HPDE6-E6E7 (cell line): ENCODE data around the gene VEZF1.

ENCODE experiments used
- DNase-seq: peaks from one replicate; pipeline ENCODE4 v3.0.0; 2011; ENCODE audit warnings: missing footprints; ENCODE audit errors: extremely low spot score

The VEZF1 gene

GRCh38 chr17:57953219-57953618 is 34.8 kb downstream of the VEZF1 start:
- DNase-seq, result no peak

GRCh38 chr17:57949649-57950048 is 38.4 kb downstream of the VEZF1 start:
- no peak for DNase-seq

DNA sequence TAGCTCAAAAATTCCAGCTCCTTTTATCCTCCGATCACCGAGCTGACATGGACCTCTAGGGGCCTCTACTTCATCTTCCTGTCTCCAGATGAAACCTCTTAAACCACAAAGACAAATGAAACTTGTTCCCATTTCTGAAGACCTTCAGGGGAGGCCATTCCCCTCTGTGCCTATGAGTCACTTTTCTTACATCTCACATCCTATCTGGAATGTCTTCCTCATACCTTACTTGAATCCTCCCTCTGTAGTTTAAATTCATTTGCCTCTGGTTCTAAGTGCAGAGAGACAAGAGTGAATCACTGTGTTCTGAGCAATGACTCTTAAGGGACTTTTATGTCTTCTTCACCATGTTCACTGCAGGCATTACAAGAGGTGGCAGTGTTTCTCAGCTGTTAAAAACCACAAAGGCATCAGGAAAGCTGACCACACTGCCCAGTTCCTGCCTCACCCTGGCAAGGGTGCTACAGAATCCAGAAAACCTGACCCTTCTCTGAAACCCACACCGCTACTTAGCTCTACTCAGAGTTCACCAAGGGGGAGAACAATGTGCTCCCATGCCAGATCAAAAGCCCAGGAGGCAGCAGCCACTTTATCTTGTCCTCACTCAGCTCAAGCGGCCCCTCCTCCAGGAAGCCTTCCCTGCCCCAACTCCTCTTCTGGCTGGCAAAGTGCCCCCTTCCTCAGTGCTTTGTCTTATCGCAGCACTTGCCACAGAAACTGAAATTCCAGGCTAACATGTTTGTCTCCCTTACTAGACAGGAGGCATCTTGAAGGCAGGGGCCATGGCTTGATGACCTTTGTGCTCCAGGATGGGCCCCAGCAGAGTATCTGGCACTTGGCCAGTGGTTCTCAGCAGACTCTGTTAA is 39.3 kb downstream of the VEZF1 start:
- peak; percentile 96 for DNase-seq

DNA sequence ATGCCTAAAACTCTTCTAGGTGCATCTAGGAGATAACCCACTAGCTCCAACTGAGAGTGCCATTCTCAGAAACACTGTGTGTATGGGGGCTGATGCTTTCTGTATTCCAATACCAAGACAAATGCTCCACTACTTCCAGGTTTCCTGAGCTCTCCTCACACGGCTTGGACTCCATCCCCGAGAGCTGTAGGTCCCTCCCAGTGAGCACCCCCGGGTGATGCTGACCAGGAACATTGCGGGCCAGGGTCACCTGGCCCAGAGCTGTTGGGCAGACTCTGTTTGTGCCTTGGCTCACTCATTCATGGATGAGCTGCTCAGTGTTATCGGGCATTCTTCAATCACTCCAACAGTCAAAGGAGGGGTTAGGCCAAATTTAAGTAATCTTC is 39.9 kb downstream of the VEZF1 start:
- DNase-seq, result no peak

DNA sequence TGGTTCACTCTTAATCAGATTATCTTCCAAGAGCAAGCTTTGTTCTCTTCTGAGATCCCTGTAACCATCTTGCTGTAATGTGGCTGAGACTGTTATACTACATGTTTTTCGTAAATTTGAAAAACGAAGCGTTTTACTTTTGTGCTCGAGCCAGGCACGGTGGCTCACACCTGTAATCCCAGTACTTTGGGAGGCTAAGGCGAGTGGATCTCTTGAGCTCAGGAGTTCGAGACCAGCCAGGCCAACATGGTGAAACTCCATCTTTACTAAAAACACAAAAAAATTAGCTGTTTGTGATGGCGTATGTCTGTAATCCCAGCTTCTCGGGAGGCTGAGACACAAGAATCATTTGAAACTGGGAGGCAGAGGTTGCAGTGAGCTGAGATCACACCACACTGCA is 40.7 kb downstream of the VEZF1 start:
- no peak for DNase-seq

DNA sequence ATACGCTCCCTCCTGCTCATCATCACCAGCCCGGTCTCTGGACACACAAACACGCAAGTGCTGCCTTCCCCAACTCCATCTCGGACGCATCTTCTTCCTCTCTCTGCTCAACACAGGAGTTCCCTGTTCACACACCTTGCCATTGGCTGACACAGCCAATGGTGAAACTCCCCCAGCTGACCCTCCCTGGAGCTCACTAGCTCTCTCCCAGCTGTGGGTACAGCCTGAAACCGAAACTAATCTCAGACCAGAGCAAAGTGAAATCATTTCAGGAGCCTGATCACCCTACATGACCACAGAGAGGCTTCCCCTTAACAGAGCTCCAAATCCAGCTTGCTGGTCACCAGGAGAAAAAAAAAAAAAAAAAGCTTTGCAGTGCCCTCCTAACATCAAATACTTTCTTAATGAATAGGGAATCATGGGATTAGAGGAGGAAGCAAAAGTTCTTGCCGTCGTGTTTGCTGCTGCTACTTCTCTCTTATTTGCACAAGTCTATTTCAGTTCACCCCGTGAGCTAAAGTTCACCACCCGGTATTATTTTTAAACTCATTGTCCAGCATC is 41.2 kb downstream of the VEZF1 start:
- peak; percentile 89 for DNase-seq

DNA sequence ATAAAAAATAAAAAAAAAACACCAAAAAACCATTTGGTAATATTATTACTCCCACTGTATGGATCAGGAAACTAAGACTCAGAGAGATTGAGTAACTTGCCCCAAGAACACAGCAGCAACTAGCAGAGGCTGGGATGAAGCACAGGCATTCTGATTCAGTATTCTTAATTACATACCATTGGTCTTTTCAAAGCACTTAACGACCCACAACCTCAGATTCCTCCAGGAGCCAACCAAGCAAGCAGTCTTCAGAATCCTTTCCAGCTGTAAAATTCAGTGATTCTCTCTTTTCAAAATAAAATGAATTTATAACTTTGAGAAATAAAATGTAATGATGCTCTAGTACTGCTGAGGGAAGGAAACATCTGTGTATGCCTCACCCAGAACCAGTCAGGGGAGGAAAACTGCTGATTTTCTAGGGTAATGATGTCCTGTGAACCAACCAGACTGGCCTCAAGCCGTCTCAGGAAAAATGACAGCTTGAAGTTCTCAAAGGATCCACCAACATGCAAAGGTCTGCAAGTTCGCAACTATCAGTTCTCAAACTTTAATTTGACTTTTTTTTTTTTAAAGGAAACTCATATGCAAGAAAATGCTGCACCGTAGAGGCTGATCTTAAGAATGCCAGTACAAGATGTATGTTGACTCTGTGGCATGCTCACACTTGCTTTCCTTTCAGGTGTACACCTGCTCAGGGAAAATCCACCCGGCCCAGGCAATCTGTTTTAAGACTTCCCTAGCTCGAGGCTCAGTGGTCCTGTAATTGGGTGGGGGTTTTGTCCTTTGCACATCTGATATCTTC is 41.9 kb downstream of the VEZF1 start:
- DNase-seq, result peak; percentile 71

GRCh38 chr17:57944908-57945307 is 43.1 kb downstream of the VEZF1 start:
- DNase-seq, result no peak

DNA sequence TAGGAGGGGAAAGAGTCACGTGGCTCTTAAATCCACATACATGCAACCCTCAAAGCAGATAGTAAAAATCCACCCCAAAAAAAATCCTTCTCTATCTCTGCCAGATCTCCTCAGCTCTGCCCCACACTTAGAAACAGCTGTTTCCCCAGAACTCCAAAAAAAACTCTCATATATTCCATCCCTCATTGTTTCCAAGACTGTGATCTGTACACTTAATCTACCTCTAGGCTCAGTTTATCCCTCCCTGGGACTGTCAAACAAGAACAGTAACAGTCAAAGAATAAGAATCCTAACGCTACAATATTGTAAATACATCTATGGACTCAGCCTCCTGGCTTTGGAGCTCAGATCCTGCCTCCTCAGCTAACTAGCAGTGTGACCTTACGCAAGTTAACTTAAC is 44.4 kb downstream of the VEZF1 start:
- no peak for DNase-seq

- no peak for DNase-seq
Observed at GRCh38 chr17:57943140-57943539, 44.9 kb downstream of the VEZF1 start.

DNA sequence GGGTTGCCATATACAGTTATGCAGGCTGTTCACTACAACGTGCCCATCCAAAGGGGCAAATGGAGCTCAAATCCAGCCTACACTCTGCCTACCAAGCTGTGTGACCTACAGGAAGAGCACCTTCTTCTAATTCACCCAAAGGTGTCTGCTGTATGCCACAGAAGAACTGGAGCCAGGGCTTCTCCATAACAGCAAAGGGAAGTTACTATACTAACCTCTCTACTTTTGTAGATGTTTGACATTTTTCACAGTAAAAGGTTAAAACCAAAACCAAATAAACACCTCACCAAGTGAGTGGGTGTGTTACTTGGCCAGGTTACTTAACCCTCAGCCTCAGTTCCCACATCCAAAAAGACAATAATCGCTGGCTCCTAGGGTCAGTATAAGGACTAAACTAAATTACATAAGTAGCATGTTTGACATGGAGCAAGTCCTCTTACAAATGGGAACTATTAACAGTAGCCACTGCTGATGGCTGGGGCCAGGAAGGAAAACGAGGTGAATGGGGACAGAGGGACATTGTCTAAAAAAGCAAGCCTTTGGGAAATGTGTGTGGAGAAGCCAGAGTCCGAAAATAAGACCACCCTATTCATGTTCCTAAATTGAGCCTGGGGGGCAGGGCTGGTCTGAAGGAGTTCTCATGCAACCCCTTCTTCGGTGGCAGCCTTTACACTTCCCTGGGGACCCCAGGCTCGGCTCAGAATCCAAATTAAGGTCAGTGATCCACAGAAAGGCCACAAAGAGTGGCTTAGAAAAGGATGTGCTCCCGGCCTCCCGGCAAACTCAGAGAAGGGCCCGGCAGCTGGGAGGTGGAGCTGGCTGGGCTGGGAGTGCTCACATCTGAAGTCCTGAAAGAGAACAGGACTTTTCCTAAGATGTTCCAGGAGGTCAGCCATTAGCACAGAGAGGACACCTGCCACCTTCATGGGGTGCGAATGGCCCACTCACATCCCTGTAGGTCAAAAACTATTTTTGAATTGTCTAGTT is 46.4 kb downstream of the VEZF1 start:
- no peak for DNase-seq

- DNase-seq, result no peak
Observed at GRCh38 chr17:57940653-57941329, 47.3 kb downstream of the VEZF1 start.

DNA sequence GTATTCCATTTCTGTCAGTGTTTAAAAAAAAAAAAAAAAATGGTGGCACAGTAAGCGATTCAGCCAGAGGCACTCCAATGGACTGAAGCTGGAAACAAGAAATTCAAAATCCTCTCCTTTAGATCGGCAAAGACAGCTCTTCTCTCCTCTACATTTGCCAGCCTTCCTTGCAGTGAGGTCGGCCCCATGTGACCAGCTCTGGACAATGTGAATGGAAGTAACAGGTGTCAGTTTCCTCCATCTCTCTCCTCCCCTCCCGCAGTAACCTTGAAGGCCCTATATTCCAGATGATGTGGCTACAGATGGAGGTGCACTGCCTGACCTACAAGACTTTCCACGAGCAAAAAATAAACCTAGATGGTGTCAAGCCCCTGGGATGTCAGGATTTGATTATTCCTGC is 47.8 kb downstream of the VEZF1 start:
- DNase-seq, result no peak

DNA sequence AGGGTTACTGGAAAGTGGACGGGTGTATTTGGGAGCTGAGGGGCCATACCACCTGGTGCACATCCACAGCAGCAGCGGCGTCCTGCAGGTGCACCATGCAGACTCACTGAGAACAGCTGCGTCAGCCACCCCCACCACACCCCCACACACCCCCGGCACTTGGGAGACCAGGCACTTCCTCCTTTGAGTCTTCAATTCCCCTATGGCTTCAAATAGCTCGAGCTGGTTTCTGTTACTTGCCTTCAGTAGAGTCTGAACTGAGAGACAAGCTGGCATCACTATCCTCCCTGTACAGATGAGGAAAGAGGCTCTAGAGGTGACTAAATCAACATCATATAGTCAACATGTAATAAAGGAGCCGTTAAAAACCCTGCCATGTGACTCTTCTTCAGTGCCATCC is 48.3 kb downstream of the VEZF1 start:
- no peak for DNase-seq

- DNase-seq, result no peak
Observed at GRCh38 chr17:57938061-57938502, 50.0 kb downstream of the VEZF1 start.

DNA sequence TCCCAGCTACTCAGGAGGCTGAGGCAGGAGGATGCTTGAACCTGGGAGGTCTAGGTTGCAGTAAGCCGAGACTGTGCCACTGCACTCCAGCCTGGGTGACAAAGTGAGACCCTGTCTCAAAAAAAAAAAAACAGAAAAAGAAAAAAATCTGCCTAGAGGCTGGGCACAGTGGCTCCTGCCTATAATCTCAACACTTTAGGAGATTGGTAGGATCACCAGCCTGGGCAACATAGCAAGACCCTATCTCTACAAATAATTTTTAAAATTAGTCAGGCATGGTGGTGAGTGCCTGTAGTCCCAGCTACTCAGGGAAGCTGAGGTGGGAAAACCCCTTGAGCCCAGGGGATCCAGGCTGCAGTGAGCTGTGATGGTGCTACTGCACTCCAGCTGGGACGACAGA is 50.6 kb downstream of the VEZF1 start:
- no peak for DNase-seq

- DNase-seq, result no peak
Observed at GRCh38 chr17:57935833-57936807, 51.9 kb downstream of the VEZF1 start.

DNA sequence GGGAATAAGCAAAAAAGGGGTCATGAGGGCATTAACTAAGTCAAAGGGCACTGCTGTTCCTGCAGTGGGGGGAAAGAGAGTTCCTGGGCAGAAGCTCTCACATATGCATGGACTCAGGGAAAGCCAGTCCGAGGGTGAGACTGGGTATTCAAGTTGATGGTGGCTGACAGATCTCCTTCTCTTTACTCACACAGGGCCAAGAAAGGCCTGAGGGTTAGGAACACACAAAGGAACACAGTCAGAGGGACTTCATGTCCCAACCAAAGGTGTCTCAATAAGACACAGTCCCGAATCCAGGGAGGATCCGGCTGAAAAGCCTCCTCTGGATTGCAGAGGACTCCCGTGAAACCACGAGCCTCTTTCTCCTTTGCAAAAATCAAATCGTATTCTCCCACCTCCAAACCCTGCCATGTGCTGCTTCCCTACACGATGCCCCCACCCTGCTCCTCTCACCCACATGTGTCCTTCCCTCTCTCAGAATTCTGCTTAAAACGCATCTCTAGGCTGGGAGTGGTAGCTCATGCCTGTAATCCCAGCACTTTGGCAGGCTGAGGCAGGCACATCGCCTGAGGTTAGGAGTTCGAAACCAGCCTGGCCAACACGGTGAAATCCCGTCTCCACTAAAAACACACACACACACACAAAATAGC is 56.4 kb downstream of the VEZF1 start:
- DNase-seq, result no peak

DNA sequence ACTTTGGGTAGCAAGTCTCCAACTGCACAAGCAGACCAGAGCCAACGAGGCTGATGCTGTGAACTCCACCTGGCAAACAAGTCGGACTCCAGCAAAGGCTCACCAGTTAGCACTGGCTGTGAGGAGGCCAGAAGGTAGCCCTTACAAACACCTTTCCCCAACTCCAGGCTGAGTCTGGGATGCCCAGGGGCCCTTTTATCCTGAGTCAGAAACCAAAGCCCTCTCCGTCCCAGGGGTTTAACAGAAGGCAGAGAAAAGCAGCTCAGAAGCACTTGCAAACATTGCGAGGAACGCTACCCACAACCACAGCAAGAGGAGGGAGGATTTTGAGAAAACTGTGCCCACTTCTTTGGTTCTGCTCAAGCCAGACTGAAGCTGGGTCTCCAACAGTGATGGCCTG is 57.8 kb downstream of the VEZF1 start:
- no peak for DNase-seq
